Prostate gland (tissue), 2 donors: ENCODE results near the gene KCNN4.

Experiments used
- CTCF ChIP-seq, 4 experiments: fragments of 200-600 bp in 2 of 4; fragments of 450-650 bp in 2 of 4; sonication (generic) in 2 of 4; IDR thresholded peaks; 1 replicate in 3 of 4; 2 replicates in 1 of 4; pipeline ENCODE4 v1.5.1; 2016 to 2019; ENCODE audit warnings: antibody characterized with exemption in 4 of 4, mild to moderate bottlenecking in 2 of 4, moderate library complexity in 2 of 4
- POLR2A ChIP-seq: fragments of 450-650 bp; IDR thresholded peaks from one replicate; pipeline ENCODE4 v1.6.1; 2016; ENCODE audit warnings: antibody characterized with exemption, mild to moderate bottlenecking
- POLR2AphosphoS5 ChIP-seq: sonication (generic); formaldehyde crosslinking; IDR thresholded peaks from one replicate; pipeline ENCODE4 v1.6.1; 2017; ENCODE audit warnings: antibody characterized with exemption

GRCh38 chr19:43735013-43735412 lies 45.8 kb downstream of the KCNN4 start:
- TF ChIP-seq CTCF (IDR thresholded peaks at IDR 0.05) (no peak), POLR2AphosphoS5 (no peak), POLR2A (no peak)
